ENCODE results near the gene ACTN4.
"Not testable (repeated sequence)": the region's sequence is repeated elsewhere in the genome, so short reads cannot be mapped to it uniquely, and the experiment has no call there.

The ACTN4 gene

GRCh38 chr19:38736413-38737280, 89.2 kb downstream of the ACTN4 start:
- DNase-seq (ENCODE audit: low read depth in 2 of 2) = peak in 1 of 2 donors; percentile 48

- DNase-seq (ENCODE audit: low read depth in 2 of 2) = no peak
Observed at GRCh38 chr19:38737281-38737865, 89.9 kb downstream of the ACTN4 start.

- DNase-seq (ENCODE audit: low read depth in 2 of 2) = no peak
Observed at GRCh38 chr19:38737921-38738737, 90.7 kb downstream of the ACTN4 start.

GRCh38 chr19:38739440-38740256, 92.2 kb downstream of the ACTN4 start:
- no peak for DNase-seq (ENCODE audit: low read depth in 2 of 2)

GRCh38 chr19:38740257-38740592, 92.8 kb downstream of the ACTN4 start:
- no peak for DNase-seq (ENCODE audit: low read depth in 2 of 2)

DNA sequence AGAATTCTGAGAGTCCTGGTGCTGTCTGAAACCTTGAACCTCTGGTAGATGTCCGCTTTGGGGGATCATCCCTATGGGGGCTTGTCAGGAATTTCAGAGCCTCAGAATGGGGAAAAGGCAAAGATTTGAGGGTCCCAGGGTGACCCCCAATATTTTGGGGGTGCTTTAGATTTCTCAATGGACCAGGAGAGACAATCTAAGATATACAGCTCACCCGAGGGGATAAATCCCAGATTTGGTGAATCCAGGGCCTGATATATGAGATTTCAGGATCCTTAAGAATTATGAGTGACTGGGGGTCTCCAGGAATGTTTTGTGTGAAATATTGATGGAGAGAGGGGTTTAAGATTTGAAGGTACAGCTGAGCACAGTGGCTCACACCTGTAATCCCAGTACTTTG, 93.5 kb downstream of the ACTN4 start:
- no peak for DNase-seq (ENCODE audit: low read depth in 2 of 2)

- DNase-seq (ENCODE audit: low read depth in 2 of 2) = no peak
Observed at GRCh38 chr19:38741670-38742069, 94.2 kb downstream of the ACTN4 start.

DNA sequence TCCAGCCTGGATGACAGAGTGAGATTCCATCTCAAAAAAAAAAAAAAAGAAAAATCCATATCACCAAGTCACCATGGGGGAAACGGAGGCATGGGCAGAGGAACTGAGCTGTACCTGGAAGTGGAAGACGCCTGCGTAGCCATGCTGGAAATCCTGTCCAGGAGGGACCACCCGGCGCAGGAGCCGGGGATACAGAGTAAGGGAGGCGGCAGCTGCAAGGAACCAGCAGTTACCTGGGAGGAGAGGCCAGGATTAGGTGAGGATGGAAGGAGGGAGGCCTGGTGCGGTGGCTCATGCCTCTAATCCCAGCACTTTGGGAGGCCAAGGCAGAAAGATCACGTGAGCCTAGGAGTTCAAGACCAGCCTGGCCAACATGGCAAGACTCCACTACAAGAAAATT, 94.8 kb downstream of the ACTN4 start:
- no peak for DNase-seq (ENCODE audit: low read depth in 2 of 2)

- no peak for DNase-seq (ENCODE audit: low read depth in 2 of 2)
Observed at GRCh38 chr19:38742906-38743305, 95.5 kb downstream of the ACTN4 start.

DNA sequence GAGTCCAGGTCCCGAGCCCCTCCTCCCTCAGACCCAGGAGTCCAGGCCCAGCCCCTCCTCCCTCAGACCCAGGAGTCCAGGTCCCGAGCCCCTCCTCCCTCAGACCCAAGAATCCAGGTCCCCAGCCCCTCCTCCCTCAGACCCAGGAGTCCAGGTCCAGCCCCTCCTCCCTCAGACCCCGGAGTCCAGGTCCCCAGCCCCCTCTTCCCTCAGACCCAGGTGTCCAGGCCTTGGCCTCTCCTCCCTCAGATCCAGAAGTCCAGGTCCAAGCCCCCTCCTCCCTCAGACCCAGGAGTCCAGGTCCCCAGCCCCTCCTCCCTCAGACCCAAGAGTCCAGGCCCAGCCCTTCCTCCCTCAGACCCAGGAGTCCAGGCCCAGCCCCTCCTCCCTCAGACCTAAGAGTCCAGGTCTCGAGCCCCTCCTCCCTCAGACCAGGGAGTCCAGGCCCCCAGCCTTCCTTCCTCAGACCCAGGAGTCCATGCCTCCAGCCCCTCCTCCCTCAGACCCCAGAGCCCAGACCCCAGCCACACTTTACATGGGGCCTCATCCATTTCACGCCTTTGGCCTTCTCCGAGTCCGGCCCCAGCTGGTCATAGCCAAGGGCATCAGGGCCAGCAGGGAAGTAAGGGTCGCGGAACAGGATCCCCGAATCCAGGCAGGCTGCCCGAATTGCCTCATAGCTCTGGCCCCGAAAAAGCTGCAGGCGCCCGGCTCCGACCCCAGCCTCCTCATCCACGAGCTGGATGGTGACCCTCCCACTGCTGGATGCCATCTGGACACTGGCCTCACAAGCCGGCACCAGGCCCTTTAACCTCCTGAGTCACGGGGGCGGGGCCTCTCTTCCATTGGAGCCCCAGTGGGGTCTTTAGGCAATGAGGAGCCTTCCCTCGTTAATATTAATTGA, 96.2 kb downstream of the ACTN4 start:
- no peak for DNase-seq (ENCODE audit: low read depth in 2 of 2)

DNA sequence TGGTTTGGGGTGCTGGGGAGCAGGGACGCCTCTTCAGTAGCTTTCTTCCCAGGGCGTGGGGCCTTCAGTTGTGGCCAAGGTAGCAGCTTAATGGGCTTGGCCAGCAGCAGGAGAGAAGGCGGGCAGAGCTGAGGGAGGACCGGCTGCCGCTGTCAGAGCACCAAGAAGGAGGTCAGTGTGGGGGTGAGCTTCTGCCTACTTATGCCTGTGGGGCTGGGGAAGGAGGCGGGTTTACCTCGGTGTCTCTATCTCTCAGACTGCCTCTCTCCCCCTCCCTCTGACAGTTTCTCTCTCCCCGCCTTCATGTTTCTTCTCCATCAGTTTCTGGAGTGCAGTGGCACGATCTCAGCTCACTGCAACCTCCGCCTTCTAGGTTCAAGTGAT, 96.8 kb downstream of the ACTN4 start, which contains the start of gene CAPN12:
TSS of gene CAPN12 (minus strand) at position 177 of the 384 bp plus-strand sequence. CDS start 309 bp downstream, outside the sequence.
- no peak for DNase-seq (ENCODE audit: low read depth in 2 of 2)

- no peak for DNase-seq (ENCODE audit: low read depth in 2 of 2)
Observed at GRCh38 chr19:38744874-38745273, 97.4 kb downstream of the ACTN4 start.

DNA sequence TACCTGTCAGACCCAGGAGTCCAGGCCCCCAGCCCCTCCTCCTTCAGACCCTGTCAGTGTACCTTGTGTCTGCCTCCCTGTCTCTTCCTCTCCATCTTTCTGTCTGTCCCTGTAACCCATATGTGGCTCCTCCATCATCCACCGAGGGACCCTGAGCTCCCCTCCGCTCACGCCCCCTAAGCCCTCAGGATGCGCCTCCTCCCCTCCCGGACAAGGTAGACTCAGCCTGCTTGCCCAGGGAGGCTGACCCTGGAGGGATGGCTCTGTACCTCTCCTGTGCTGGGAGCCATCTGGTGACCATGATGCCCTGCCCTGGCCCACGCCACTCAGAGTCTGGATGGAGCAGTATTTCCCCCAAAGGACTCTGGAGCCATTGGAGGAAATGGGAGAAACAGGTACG, 97.9 kb downstream of the ACTN4 start:
- no peak for DNase-seq (ENCODE audit: low read depth in 2 of 2)

DNA sequence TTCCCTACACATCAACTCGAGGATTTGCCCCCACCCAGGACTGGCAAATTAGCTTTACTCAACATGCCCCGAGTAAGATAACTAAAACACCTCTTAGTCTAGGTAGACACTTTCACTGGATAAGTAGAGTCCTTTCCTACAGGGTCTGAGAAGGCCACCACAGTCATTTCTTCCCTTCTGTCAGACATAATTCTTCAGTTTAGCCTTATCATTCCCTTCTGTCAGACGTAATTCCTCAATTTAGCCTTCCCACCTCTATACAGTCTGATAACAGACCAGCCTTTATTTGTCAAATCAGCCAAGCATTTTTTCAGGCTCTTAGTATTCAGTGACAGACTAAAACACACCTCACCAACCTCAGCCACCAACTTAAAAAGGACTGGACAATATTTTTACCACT, 106.3 kb downstream of the ACTN4 start:
- DNase-seq (ENCODE audit: low read depth in 2 of 2) = not testable (repeated sequence)

DNA sequence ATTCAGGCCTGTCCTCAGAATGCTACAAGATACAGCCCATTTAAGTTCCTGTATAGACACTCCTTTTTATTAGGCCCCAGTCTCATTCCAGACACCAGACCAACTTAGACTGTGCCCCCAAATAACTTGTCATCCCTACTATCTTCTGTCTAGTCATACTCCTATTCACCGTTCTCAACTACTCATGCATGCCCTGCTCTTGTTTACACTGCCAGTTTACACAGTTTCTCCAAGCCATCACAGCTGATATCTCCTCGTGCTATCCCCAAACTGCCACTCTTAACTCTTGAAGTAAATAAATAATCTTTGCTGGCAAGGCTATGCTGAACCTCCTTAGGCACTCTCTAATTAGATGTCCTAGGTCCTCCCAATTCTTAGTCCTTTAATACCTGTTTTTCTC, 106.7 kb downstream of the ACTN4 start:
- DNase-seq (ENCODE audit: low read depth in 2 of 2) = not testable (repeated sequence)

DNA sequence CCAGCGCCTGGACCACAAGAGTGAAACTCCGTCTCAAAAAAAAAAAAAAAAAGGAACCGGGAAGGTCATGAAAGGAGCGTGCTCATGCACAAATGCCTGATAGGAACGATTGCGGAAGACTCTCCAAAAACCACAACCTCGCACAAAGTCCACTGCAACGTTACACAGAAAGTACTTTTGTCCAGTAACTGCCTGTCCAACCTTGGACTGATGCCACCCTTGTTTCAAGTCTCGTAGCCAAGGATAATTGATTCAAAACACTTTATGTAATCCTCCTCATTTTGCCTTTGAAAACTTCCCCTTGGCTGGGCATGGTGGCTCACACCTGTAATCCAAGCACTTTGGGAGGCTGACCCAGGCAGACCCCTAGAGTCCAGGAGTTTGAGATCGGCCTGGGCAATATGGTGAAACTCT, 112.1 kb downstream of the ACTN4 start:
- DNase-seq (ENCODE audit: low read depth in 2 of 2) = no peak

DNA sequence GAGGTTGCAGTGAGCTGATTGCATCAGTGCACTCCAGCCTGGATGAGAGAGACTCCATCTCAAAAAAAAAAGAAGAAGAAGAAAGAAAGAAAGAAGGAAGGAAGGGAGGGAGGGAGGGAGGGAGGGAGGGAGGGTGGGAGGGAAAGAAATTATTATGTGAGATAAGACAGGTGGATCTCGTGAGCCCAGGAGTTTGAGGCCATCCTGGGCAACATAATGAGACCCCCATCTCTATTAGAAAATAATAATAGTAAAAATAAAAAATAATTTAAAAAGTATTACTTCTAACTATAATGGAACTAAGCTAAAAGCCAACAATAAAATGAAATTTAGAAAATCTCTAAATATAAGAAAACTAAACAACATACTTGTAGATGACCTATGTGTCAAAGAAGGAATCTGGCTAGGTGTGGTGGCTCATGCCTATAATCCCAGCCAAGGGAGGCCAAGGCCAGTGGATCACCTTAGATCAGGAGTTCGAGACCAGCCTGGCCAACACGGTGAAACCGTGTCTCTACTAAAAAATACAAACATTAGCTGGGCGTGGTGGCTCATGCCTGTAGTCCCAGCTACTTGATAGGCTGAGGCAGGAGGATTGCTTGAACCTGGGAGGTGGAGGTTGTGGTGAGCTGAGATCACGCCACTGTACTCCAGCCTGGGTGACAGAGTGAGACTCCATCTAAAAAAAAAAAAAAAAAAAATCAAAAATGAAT, 113.5 kb downstream of the ACTN4 start:
- DNase-seq (ENCODE audit: low read depth in 2 of 2) = not testable (repeated sequence)

- not testable (repeated sequence) for DNase-seq (ENCODE audit: low read depth in 2 of 2)
Observed at GRCh38 chr19:38761884-38762389, 114.5 kb downstream of the ACTN4 start.

- DNase-seq (ENCODE audit: low read depth in 2 of 2) = no peak
Observed at GRCh38 chr19:38763795-38764220, 116.4 kb downstream of the ACTN4 start.

DNA sequence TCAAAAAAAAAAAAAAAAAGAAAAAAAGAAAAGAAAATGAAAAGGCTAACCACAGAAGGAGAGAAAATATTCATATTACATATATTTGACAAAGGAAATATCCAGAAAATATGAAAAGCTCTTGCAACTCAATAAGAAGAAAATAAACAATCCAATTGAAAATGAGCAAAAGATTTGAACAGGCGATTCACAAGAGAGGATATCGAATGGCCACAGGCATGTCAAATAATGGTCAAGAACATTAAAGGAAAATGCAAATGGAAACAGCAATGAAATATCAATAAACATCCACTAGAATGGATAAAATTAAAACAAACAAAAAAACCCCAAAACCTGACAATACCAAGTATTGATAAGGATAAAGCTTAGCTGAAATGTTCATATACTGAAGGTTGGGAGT, 117.8 kb downstream of the ACTN4 start:
- DNase-seq (ENCODE audit: low read depth in 2 of 2) = no peak

Measured in stimulated activated CD8-positive, alpha-beta memory T cell treated with anti-CD3 and anti-CD28 coated beads, Interleukin-7, amount 100 ng/mL, for 1 hour (primary cell).